HL-60/S4 treated with phorbol 12-myristate 13-acetate at 8.2 ng/mL for 4 days and 3 days (cell line): ENCODE measurements around the gene LAMP1.
"Not testable (repeated sequence)": the region's sequence is repeated elsewhere in the genome, so short reads cannot be mapped to it uniquely, and the experiment has no call there.

Experiments used
- in situ Hi-C: fragments of 300-500 bp; cut with MboI; formaldehyde crosslinking; loops from 2 replicates; pipeline ENCODE4 v1.15.0; 2022; ENCODE audit warnings: low sequenced_read_pairs

The LAMP1 gene

DNA sequence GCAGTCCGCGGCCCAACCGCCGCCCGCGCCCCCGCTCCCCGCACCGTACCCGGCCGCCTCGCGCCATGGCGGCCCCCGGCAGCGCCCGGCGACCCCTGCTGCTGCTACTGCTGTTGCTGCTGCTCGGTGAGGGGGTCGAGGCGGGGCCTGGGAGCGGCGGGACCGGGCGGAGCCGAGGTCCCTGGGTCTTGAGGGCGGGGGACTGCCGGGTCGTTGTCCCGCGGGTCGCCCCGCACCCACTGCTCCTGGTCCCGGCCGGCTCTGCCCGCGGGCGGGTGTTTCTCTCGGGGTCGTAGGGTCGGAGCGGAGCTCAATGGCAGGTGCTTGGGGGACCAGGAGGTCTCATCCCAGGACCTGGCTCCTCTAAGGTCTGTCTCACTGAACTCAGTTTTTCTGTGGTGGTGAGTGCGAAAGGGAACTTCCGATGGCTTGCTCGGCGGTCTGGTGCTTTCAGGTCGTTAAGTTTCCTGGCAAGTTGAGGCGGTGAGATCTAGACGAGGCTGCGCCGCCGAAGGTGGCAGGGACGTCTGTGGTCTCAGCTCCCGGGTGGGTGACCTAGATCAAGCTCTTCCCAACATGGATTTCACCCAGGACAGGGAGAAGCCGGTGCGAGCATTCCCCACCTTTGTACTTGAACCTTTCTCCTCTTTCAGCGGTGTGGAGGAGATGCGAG lies 467 bp downstream of the LAMP1 start:
- in situ Hi-C loops = no loop called here

DNA sequence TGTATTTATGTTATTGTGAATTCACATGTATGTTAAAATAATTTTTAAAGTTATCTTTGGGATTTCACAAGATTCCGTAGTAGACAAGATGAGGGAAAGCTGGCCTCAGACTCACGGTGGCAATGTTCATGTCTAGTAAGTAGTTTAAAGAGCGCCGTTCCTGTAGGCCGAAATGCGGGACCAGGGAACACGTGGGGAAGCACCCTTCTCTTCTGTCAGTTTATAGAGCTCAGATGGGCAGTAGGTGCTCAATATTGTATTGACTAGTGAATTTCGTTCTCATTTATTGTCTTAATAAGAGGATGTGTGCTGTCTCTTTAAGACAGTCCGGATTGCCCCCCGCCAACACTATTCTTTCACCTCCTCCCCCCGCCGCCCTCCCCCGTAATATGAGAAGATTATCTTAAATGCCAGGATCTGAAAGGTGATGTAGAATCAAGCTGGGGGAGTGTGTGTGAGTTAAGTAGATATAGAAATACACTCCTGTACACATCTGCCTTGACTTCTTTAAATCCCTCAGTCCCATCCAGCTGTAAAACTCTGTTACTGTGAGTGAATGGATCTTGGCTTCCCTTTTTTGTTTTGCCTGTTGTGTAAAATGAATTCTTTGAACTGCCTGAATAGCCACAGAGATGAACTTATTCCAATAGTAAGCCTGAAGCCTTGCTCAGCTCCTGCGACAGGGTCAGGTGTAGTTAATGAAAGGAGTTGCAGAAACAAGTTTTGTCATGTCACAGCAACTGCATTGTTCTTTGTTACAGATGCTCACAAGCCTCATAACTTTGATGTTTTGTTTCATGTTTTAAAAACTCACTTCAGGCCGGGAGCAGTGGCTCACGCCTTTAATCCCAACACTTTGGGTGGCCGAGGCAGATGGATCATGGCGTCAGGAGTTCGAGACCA lies 1.3 kb downstream of the LAMP1 start:
- in situ Hi-C loops = no loop called here

DNA sequence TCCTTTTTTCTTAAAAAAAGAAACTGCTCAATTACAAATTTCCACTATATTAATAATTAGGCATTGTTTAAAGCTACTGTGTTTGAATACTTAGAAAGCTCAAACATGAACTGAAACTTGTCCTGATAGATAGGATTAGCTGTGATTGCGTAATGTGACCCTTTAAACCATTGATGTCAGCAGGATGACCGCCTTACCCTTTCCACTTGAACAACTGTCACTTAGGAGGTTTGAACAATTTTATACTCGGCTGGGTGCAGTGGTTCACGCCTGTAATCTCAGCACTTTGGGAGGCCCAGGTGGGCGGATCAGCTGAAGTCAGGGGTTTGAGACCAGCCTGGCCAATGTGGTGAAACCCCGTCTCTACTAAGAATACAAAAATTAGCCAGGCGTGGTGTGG lies 2.9 kb downstream of the LAMP1 start:
- in situ Hi-C loops = no loop called here

DNA sequence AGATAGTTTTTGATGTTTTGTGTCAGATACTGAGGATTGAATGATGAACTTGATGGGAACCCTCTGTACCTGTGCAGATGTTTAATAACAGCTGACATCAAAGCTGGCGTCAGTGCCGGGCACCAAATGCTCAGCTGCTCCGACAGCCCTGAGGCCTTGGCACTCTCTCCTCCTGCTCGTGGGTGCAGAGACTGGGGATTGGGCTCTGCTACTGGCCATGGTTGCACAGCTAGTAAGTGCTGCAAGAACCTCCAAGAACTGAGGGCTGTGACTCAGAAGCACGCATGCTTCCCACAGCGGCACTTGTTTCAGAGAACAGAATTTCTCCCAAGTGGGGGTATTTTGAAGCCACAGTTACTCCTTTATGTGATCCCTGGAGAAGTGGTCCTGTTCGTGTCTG lies 5.9 kb downstream of the LAMP1 start:
- in situ Hi-C loops = no loop called here

DNA sequence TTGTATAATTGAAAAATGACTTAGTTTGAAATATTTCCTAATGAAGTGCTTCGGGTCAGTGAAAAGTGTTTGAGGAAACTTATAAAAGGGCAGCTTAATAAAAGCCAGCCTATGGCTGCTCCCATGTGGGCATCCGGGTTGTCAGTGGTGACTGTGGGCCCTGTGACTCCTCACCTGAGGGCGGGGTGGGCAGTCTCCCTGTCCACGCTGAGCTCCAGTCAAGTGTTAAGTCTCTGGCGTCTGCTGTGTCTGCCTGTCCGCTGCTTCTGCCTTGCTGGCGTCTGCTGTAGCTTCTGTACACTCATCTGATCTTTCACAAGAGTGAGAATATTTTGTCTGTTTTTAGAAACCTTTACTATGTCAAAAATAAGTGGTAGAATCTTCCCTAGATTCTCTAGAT lies 7.1 kb downstream of the LAMP1 start:
- in situ Hi-C loops = no loop called here

DNA sequence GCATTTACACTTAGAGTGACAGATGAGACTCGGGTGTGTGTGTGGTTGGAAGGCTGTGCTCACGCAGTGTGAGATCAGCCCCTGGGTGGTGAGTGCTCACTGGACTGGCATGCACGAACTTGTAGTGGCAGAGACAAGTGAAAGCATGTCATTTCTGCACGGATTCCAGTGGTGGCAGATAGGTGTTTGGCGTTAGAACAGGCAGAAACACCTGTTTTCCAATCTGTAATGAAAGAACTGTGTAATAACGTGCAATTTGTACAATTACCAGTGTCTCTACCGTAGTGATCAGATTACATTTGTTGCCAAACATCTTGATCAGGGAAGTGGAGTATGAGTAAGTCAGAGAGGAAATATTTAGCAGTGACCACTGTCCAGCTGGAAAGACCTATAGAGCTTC lies 8.2 kb downstream of the LAMP1 start:
- in situ Hi-C loops = no loop called here

DNA sequence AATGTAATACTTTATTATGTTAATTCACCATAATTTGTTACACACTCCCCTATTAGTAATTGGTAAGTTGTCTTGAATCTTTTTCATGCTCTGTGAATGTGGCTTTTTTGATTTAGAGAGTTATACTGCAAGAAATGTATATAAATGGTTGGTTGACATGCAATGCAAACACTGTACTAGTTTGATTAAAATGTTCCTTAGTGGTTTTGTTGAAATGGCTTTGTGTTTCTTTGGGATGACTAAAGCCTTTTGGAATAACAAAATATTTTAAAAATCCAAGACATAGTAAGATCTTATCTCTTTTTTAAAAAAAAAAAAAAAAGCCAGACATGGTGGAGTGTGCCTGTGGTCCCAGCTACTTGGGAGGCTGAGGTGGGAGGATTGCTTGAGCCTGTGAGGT lies 10.5 kb downstream of the LAMP1 start:
- in situ Hi-C loops = no loop called here

DNA sequence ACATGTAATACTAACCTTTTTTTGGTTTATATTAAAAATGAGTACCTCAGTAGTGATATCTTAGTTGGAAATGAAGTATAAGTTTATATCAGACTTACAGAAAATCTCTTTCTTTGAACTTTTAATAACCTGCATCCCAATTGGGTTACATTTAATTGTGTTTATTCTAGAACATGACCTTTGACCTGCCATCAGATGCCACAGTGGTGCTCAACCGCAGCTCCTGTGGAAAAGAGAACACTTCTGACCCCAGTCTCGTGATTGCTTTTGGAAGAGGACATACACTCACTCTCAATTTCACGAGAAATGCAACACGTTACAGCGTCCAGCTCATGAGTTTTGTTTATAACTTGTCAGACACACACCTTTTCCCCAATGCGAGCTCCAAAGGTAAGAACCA lies 12.4 kb downstream of the LAMP1 start:
- in situ Hi-C loops = no loop called here

DNA sequence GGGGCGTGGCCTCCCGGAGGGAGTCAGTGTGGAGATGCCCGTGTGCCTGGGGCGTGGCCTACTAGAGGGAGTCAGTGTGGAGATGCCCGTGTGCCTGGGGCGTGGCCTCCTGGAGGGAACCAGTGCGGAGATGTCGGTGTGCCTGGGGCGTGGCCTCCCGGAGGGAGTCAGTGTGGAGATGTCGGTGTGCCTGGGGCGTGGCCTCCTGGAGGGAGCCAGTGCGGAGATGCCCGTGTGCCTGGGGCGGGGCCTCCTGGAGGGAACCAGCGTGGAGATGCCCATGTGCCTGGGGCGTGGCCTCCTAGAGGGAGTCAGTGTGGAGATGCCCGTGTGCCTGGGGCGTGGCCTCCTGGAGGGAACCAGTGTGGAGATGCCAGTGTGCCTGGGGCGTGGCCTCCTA lies 17.1 kb downstream of the LAMP1 start:
- in situ Hi-C loops = not testable (repeated sequence)

DNA sequence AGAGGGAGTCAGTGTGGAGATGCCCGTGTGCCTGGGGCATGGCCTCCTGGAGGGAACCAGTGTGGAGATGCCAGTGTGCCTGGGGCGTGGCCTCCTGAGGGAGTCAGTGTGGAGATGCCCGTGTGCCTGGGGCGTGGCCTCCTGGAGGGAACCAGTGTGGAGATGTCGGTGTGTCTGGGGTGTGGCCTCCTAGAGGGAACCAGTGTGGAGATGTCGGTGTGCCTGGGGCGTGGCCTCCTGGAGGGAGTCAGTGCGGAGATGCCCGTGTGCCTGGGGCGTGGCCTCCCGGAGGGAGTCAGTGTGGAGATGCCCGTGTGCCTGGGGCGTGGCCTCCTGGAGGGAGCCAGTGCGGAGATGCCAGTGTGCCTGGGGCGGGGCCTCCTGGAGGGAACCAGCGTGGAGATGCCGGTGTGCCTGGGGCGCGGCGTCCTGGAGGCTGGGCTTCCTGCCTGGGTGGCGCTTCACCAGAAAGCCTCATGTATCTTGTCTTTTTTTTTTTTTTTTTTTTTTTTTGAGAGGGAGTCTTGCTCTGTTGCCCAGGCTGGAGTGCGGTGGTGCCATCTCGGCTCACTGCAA lies 17.9 kb downstream of the LAMP1 start:
- in situ Hi-C loops = not testable (repeated sequence)

DNA sequence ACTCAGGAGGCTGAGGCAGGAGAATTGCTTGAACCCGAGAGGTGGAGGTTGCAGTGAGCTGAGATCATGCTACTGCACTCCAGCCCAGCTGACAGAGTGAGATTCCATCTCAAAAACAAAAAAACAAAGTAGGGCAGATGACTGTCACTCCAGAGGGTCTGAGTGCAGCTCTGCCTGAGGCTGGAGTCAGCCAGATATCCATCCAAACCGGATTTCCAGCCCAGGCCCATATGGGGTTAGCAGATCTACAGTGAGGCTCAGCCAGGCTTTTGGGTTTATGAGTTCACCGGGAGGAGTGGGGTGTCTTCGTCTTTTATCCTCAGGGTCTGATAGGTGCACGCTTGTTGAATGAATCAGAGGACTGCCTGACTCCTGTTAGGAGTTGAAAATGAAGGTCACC lies 19.0 kb downstream of the LAMP1 start:
- in situ Hi-C loops = no loop called here

DNA sequence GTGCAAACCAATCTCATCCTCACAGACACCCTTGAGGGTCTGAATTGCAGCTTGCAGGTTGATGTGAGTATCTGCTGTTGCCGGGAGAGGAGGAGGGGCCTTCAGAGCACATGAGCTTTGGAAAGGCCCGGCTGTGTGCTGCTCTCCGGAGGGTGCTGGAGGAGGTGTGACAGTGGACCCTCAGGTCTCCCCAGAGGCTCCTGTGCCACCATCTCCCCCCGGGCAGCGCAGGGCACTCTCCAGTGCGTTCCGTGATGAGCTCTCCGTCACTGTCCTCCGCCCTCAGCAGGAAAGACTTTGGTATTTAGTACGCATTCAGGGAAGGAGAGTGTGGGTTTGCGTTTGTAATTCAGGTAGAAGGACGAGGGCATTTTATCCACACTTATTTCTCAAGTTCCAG lies 20.0 kb downstream of the LAMP1 start:
- in situ Hi-C loops = no loop called here

DNA sequence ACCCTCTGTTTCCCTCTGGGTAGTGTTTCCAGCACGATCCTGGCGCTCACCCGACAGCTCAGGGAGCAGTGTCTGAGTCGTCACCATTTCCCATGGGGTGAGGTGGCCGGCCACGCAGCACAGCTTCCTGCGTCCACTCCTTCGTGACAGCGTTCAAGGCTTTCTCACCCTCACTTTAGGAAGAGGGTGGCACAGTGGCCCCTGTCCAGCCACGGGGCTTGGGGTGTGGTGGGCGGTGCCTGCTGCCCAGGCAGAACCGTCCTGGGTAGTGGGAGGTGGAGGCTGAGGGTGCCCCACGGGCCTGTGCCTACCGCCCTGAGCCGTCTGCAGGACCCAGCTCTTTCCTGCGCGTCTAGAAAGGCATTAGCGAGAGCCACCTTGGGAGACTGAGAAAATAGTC lies 21.9 kb downstream of the LAMP1 start:
- in situ Hi-C loops = no loop called here

DNA sequence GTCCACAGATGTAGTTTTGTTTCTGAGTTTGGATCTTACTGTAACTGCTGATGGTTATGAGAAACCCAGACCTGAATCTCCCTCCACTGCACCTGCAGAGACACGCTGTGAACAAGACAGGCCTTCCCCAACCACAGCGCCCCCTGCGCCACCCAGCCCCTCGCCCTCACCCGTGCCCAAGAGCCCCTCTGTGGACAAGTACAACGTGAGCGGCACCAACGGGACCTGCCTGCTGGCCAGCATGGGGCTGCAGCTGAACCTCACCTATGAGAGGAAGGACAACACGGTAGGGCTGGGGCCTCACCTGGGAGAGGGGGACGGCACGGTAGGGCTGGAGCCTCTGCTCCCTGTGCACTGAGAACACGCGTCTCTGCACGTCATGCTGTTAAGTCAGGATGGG lies 22.3 kb downstream of the LAMP1 start:
- in situ Hi-C loops = no loop called here

DNA sequence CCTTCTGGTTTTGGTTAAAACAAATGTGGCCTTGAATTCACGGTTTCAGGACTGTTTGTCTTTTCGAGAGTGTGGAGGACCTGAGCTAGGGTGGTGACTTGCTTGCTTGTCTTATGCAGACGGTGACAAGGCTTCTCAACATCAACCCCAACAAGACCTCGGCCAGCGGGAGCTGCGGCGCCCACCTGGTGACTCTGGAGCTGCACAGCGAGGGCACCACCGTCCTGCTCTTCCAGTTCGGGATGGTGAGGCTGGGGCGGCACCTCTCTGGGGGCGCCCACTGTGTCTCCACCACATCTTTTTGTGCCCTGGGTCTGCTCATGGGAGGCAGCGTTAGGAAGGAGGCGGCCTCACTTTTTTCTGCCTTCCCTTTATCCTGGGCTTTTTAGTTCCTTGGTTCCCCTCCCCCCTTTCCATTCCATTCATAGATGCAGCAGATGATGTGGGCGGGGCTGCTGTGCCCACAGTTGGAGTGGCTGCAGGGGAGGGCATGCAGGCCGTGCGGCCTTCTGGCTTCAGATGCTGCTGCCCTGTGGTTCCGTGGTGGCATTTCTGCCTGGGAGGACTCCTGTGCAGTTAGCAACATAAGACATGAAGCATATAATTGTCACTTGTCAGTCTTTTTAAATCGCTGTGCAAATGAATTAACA lies 23.3 kb downstream of the LAMP1 start:
- in situ Hi-C loops = no loop called here

DNA sequence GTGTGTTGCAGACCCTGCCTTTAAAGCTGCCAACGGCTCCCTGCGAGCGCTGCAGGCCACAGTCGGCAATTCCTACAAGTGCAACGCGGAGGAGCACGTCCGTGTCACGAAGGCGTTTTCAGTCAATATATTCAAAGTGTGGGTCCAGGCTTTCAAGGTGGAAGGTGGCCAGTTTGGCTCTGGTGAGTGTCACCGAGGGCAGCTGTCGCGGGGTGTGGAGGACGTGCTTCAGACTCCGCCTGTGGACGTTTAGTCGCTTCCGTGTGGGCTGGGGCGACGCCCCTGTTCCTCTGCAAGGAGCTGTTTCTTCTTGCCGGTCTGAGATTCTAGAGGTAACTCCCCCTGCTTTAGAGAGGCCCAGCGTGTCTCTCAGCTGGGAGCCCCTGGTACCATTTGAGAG lies 24.5 kb downstream of the LAMP1 start:
- in situ Hi-C loops = no loop called here

DNA sequence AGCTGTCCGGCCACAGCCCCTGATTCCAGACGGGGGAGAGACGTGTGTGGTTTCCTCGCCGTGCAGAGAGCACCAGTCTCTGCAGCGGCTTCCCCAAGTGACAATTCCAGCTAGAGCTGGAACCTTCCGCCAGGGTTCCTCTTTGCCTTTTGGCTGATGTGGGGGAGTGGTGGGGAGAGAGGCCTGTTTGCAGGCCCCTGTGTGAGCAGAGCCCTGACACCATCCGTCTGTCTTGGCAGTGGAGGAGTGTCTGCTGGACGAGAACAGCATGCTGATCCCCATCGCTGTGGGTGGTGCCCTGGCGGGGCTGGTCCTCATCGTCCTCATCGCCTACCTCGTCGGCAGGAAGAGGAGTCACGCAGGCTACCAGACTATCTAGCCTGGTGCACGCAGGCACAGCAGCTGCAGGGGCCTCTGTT lies 25.0 kb downstream of the LAMP1 start:
- in situ Hi-C loops = no loop called here

DNA sequence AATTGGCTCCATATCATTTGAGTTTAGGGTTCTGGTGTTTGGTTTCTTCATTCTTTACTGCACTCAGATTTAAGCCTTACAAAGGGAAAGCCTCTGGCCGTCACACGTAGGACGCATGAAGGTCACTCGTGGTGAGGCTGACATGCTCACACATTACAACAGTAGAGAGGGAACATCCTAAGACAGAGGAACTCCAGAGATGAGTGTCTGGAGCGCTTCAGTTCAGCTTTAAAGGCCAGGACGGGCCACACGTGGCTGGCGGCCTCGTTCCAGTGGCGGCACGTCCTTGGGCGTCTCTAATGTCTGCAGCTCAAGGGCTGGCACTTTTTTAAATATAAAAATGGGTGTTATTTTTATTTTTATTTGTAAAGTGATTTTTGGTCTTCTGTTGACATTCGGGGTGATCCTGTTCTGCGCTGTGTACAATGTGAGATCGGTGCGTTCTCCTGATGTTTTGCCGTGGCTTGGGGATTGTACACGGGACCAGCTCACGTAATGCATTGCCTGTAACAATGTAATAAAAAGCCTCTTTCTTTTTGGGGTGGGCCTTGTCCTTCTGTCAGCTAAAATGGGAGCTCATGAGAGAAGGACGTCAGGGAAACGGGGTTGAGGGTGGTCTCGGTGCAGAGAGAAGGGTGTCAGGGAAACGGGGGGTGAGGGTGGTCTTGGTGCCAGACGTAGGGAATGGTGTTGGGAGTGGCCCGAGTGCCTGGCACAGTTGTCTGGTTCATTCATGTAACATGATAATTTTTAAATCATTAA lies 26.0 kb downstream of the LAMP1 start:
- in situ Hi-C loops = no loop called here

DNA sequence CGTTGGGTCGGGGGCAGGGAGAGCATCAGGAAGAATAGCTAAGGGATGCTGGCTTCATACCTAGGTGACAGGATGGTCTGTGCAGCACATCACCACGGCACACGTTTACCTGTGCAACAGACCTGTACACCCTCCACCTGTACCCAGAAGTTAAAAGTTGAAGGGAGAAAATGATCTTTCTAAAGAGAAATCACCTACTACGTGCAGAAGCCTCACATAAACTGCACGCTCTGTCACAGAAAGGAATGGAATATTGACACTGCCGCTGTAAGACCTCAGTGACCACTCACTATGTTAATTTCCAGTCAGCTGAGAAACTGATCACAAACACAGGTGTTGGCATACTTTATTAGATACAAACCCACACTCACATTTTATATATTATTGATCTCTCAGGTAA lies 26.8 kb downstream of the LAMP1 start:
- in situ Hi-C loops = no loop called here

DNA sequence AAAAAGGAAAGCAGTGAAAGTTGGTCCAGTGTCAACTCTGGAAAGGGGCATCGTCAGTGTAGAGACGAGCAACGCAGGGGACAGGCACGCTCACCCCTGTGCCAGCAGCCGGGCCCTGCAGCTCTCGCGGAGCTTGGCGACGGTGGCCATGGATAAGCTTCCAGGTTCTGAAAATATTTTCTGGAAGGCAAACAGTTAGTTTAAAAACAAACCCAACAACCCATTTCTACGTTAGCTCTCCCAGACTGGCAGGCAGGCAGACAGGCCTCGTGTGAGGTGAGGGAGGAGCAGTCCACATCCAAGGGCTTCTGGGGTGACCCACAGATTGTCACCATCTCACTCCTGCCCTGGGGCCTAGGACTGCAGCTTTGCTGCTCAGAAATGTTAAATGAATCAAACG lies 27.4 kb downstream of the LAMP1 start:
- in situ Hi-C loops = no loop called here

DNA sequence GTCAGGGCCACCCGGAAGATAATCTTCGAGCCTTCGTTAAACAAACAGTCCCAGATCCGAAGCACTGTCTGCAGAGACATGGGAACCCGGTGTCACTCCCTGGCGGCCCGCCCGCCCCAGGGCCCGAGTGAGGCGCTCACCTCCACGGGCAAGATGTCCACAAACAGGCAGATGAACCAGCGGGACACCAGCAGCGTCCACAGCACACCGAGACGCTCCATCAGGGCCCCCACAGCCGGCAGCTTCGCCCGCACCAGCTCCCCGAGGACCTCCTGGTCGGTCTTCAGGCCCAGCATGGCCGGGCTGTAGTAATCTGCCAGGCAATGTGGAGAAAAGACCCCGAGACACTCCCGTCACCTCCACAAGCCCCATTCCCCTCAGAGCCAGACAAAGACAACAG lies 28.7 kb downstream of the LAMP1 start:
- in situ Hi-C loops = no loop called here
